ENCODE data around the gene TMEM129.

The TMEM129 gene

GRCh38 chr4:1721003-1721665 is at the start of gene TMEM129, which contains the start of gene TACC3:
Gene TMEM129 (minus strand): TSS chr4:1721323. CDS start chr4:1720837, 486 bp downstream.
Gene TACC3 (plus strand): TSS chr4:1721521. CDS start chr4:1723422, 1,901 bp downstream.
- H3K27me3 ChIP-seq (ENCODE audit: insufficient read depth, low read length), result no peaks in the 10 kb centered on the region

GRCh38 chr4:1770791-1771231 is 49.7 kb upstream of the TMEM129 start:
- Histone ChIP-seq H3K9me3 (ENCODE audit: low read length) (no peaks in the 10 kb centered on the region), H4K20me1 (ENCODE audit: insufficient read depth, low read length) (no peaks in the 10 kb centered on the region), H2AFZ (ENCODE audit: low read length) (no peak overlapping the region), H3K27me3 (ENCODE audit: insufficient read depth, low read length) (no peaks in the 10 kb centered on the region), H3F3A (ENCODE audit: insufficient read depth, low read length) (no peaks in the 10 kb centered on the region), H3K4me2 (ENCODE audit: low read length) (no peak overlapping the region), H3K9me2 (ENCODE audit: low read depth, low read length) (no peaks in the 10 kb centered on the region), H3K4me1 (ENCODE audit: insufficient read depth, low read length, severe bottlenecking) (peaks cover 4% of the 10 kb centered on the region), H3K9ac (ENCODE audit: low read length) (no peak overlapping the region), H3K36me3 (ENCODE audit: insufficient read depth, low read length) (no peaks in the 10 kb centered on the region), H3K79me2 (ENCODE audit: insufficient read depth, low read length) (no peaks in the 10 kb centered on the region), H3K4me3 (ENCODE audit: low read depth, low read length, poor library complexity, severe bottlenecking) (no peak overlapping the region), H3K27ac (ENCODE audit: low read depth, low read length, poor library complexity, severe bottlenecking) (no peak overlapping the region)
- TF ChIP-seq CTCF (IDR thresholded peaks at IDR 0.05; ENCODE audit: low read length) (no peak), EZH2 (IDR thresholded peaks at IDR 0.05; ENCODE audit: borderline replicate concordance, low read length) (no peak)

More at GRCh38 chr4:1721003-1721665, at the start of gene TMEM129, which contains the start of gene TACC3:
- H3K4me1 ChIP-seq (ENCODE audit: insufficient read depth, low read length, severe bottlenecking), result peaks cover 76% of the 10 kb centered on the region
- peak within 1 kb of the TSS; percentile 97 for H3K27ac ChIP-seq (ENCODE audit: low read depth, low read length, poor library complexity, severe bottlenecking)
- peaks cover 8% of the 10 kb centered on the region for H3K79me2 ChIP-seq (ENCODE audit: insufficient read depth, low read length)
- no peaks in the 10 kb centered on the region for H4K20me1 ChIP-seq (ENCODE audit: insufficient read depth, low read length)
- H3K4me2 ChIP-seq (ENCODE audit: low read length), result peak within 1 kb of the TSS; percentile 98
- no peak within 1 kb of the TSS for H2AFZ ChIP-seq (ENCODE audit: low read length)
- no peak for TF ChIP-seq CTCF (IDR thresholded peaks at IDR 0.05; ENCODE audit: low read length)
- TF ChIP-seq EZH2 (IDR thresholded peaks at IDR 0.05; ENCODE audit: borderline replicate concordance, low read length), result no peak
- no peaks in the 10 kb centered on the region for H3K9me2 ChIP-seq (ENCODE audit: low read depth, low read length)
- H3K9ac ChIP-seq (ENCODE audit: low read length), result peak within 1 kb of the TSS; percentile 92
- no peaks in the 10 kb centered on the region; the same call in 1 of the 2 replicates for H3F3A ChIP-seq (ENCODE audit: insufficient read depth, low read length)
- no peaks in the 10 kb centered on the region for H3K9me3 ChIP-seq (ENCODE audit: low read length)
- peak within 1 kb of the TSS; percentile 93 for H3K4me3 ChIP-seq (ENCODE audit: low read depth, low read length, poor library complexity, severe bottlenecking)
- H3K36me3 ChIP-seq (ENCODE audit: insufficient read depth, low read length), result peaks cover 24% of the 10 kb centered on the region

GRCh38 chr4:1770245-1770644 is 49.1 kb upstream of the TMEM129 start:
- Histone ChIP-seq H3K36me3 (ENCODE audit: insufficient read depth, low read length) (no peaks in the 10 kb centered on the region), H3K9me2 (ENCODE audit: low read depth, low read length) (no peaks in the 10 kb centered on the region), H3K9me3 (ENCODE audit: low read length) (no peaks in the 10 kb centered on the region), H3K9ac (ENCODE audit: low read length) (no peak overlapping the region), H4K20me1 (ENCODE audit: insufficient read depth, low read length) (no peaks in the 10 kb centered on the region), H3K79me2 (ENCODE audit: insufficient read depth, low read length) (no peaks in the 10 kb centered on the region), H3K27ac (ENCODE audit: low read depth, low read length, poor library complexity, severe bottlenecking) (no peak overlapping the region), H3K4me2 (ENCODE audit: low read length) (no peak overlapping the region), H2AFZ (ENCODE audit: low read length) (no peak overlapping the region), H3F3A (ENCODE audit: insufficient read depth, low read length) (no peaks in the 10 kb centered on the region), H3K27me3 (ENCODE audit: insufficient read depth, low read length) (no peaks in the 10 kb centered on the region), H3K4me1 (ENCODE audit: insufficient read depth, low read length, severe bottlenecking) (peaks cover 4% of the 10 kb centered on the region), H3K4me3 (ENCODE audit: low read depth, low read length, poor library complexity, severe bottlenecking) (no peak overlapping the region)
- TF ChIP-seq CTCF (IDR thresholded peaks at IDR 0.05; ENCODE audit: low read length), result no peak
- no peak for TF ChIP-seq EZH2 (IDR thresholded peaks at IDR 0.05; ENCODE audit: borderline replicate concordance, low read length)

All from OCI-LY1 (cell line).